HepG2 (cell line): Measurements from ENCODE around the gene ANKRD49. TPM values are rescaled to one million over a fixed set of nuclear protein-coding genes. Genes with fewer than 3 reads are reported as not detected.

Experiments
- ATAC-seq: fragments of 200-7000 bp; cut with Tn5 transposase; 3 replicates; pipeline ENCODE4 v1.9.1; 2020; ENCODE audit warnings: mild to moderate bottlenecking, moderate library complexity
- BruUV-seq: library from RNA; stranded (reverse); fragments of 400-500 nt; replicated peaks from 2 replicates; lab custom pipeline; 2021; lab: Mats Ljungman, UMichigan
- CTCF ChIA-PET: fragments of 300-600 bp; formaldehyde crosslinking; extraction: SDS; loops from one replicate; lab custom pipeline; 2021; ENCODE audit warnings: low total read pairs, inconsistent platforms, low intra/inter-chr PET ratio; lab: Yijun Ruan, JAX
- POLR2A ChIA-PET: fragments of 350-600 bp; sonication (Branson Sonifier 250); formaldehyde crosslinking; loops from one replicate; lab custom pipeline; 2020; ENCODE audit warnings: antibody characterized with exemption, inconsistent platforms; lab: Yijun Ruan, JAX
- DNase-seq: peaks from one replicate; pipeline ENCODE4 v3.0.0-alpha.2; 2015; ENCODE audit warnings: low spot score
- FAIRE-seq: peaks from 3 replicates; lab custom pipeline; 2011; peaks lifted over from hg19 to GRCh38; lab: Jason Lieb, UNC
- H2AFZ ChIP-seq: one replicate; pipeline ENCODE4 v1.6.1; 2011; ENCODE audit warnings: low read length, inconsistent platforms
- H3K27ac ChIP-seq: fragments of 300-600 bp; 3 replicates; pipeline ENCODE4 v1.8.0; 2011; ENCODE audit warnings: mixed run types, mild to moderate bottlenecking, mixed read lengths, low read length, inconsistent platforms; ENCODE audit not compliant: insufficient read depth; ENCODE audit errors: extremely low read length
- H3K27me3 ChIP-seq, 2 experiments: fragments of 200-600 bp in 1 of 2; 2 replicates in 1 of 2; 3 replicates in 1 of 2; pipeline versions ENCODE4 v1.6.0 to v1.8.0; 2011; ENCODE audit warnings: low read length in 2 of 2, mild to moderate bottlenecking in 2 of 2, moderate library complexity in 2 of 2, inconsistent platforms in 1 of 2; ENCODE audit not compliant: insufficient read depth in 2 of 2, control insufficient read depth in 1 of 2
- H3K36me3 ChIP-seq, 2 experiments: fragments of 200-600 bp in 1 of 2; replicated peaks in 1 of 2; 2 replicates in 1 of 2; 3 replicates in 1 of 2; pipeline versions ENCODE4 v1.5.1 to v1.8.0; 2011; ENCODE audit warnings: low read length in 2 of 2, inconsistent platforms in 1 of 2; ENCODE audit not compliant: insufficient read depth in 2 of 2, control insufficient read depth in 1 of 2
- H3K4me1 ChIP-seq: 2 replicates; pipeline ENCODE4 v1.5.1; 2012; ENCODE audit warnings: low read length, inconsistent platforms; ENCODE audit not compliant: insufficient read depth
- H3K4me2 ChIP-seq: 2 replicates; pipeline ENCODE4 v1.6.0; 2011; ENCODE audit warnings: low read depth, low read length, inconsistent platforms
- H3K4me3 ChIP-seq, 3 experiments: fragments of 200-600 bp in 1 of 3; sonication (generic), shearing (Covaris generic) in 1 of 3; replicated peaks in 1 of 3; 2 replicates each; pipeline ENCODE4 v1.5.1; 2011 to 2016; ENCODE audit warnings: low read length in 3 of 3, inconsistent platforms in 2 of 3, low read depth in 2 of 3, mild to moderate bottlenecking in 2 of 3, control low read depth in 1 of 3, mixed read lengths in 1 of 3; ENCODE audit not compliant: insufficient read depth in 1 of 3
- H3K79me2 ChIP-seq: one replicate; pipeline ENCODE4 v1.6.1; 2011; ENCODE audit warnings: low read length, inconsistent platforms; ENCODE audit not compliant: insufficient read depth
- H3K9ac ChIP-seq: 2 replicates; pipeline ENCODE4 v1.6.0; 2011; ENCODE audit warnings: mild to moderate bottlenecking, low read depth, low read length, inconsistent platforms; ENCODE audit not compliant: insufficient read depth
- H3K9me3 ChIP-seq: 2 replicates; pipeline ENCODE4 v1.5.1; 2012; ENCODE audit warnings: mild to moderate bottlenecking, low read length
- H4K20me1 ChIP-seq: 2 replicates; pipeline ENCODE4 v1.6.0; 2011; ENCODE audit warnings: inconsistent platforms, mild to moderate bottlenecking, low read length, moderate library complexity; ENCODE audit not compliant: insufficient read depth
- CCAR2 ChIP-seq: fragments of 200-400 bp; formaldehyde crosslinking; optimal IDR thresholded peaks from 2 replicates; pipeline ENCODE3; 2018; ENCODE audit warnings: low read depth, mild to moderate bottlenecking, low read length, moderate library complexity
- FOSL2 ChIP-seq: sonication (generic); formaldehyde crosslinking; IDR thresholded peaks from 2 replicates; pipeline ENCODE4 v1.4.0; 2020; ENCODE audit warnings: missing genetic modification reagents
- GFI1 ChIP-seq: sonication (generic); formaldehyde crosslinking; IDR thresholded peaks from 2 replicates; pipeline ENCODE4 v1.5.0; 2020; ENCODE audit warnings: missing genetic modification reagents, mild to moderate bottlenecking, borderline replicate concordance
- JUND ChIP-seq: sonication (generic); formaldehyde crosslinking; IDR thresholded peaks from 2 replicates; pipeline ENCODE4 v1.8.0; 2022; ENCODE audit warnings: mild to moderate bottlenecking, missing genetic modification reagents
- POGZ ChIP-seq: sonication (generic); formaldehyde crosslinking; IDR thresholded peaks from 2 replicates; pipeline ENCODE4 v1.4.0; 2020; ENCODE audit warnings: mild to moderate bottlenecking, missing genetic modification reagents
- POLR2A ChIP-seq, 2 experiments: IDR thresholded peaks; 2 replicates each; pipeline ENCODE4 v1.6.1; 2011; ENCODE audit warnings: low read depth in 2 of 2, low read length in 2 of 2, mild to moderate bottlenecking in 1 of 2, moderate library complexity in 1 of 2; ENCODE audit not compliant: insufficient read depth in 1 of 2
- RARA ChIP-seq: IDR thresholded peaks from 2 replicates; pipeline ENCODE4 v1.6.1; 2016; ENCODE audit warnings: missing genetic modification reagents, missing compliant biosample characterization
- TP53 ChIP-seq: sonication (generic); formaldehyde crosslinking; conservative IDR thresholded peaks from 2 replicates; pipeline ENCODE4 v1.4.0; 2020; ENCODE audit warnings: missing genetic modification reagents
- ZFAT ChIP-seq: sonication (generic); formaldehyde crosslinking; conservative IDR thresholded peaks from 2 replicates; pipeline ENCODE4 v1.8.1; 2023; ENCODE audit warnings: missing genetic modification reagents, inconsistent platforms
- ZNF253 ChIP-seq: sonication (generic); formaldehyde crosslinking; IDR thresholded peaks from 2 replicates; pipeline ENCODE4 v1.8.0; 2022; ENCODE audit warnings: mild to moderate bottlenecking, missing genetic modification reagents, borderline replicate concordance
- ZNF547 ChIP-seq: sonication (generic); formaldehyde crosslinking; IDR thresholded peaks from 2 replicates; pipeline ENCODE4 v1.5.1; 2020; ENCODE audit warnings: mild to moderate bottlenecking, missing genetic modification reagents
- ZNF891 ChIP-seq: sonication (generic); formaldehyde crosslinking; IDR thresholded peaks from 2 replicates; pipeline ENCODE4 v1.5.0; 2020; ENCODE audit warnings: mild to moderate bottlenecking, missing genetic modification reagents
- WGBS: methylation state at CpG from one replicate; pipeline ENCODE4 v1.1.6; 2017; ENCODE audit warnings: low lambda C conversion rate; 5-methylcytosine and 5-hydroxymethylcytosine counted together
- in situ Hi-C: cut with HindIII; loops from 2 replicates; pipeline ENCODE4 v1.10.0; 2017; ENCODE audit warnings: low pct_unique_long_range_greater_than_20kb; ENCODE audit not compliant: extremely low pct_ligation_motif_present
- intact Hi-C: fragments of 100-400 bp; cut with micrococcal nuclease; formaldehyde crosslinking; loops from one replicate; pipeline ENCODE4 v1.10.0; 2022; ENCODE audit not compliant: unreplicated experiment
- polyA plus RNA-seq, 8 experiments: library from polyadenylated mRNA; depleted of rRNA in 3 of 8; stranded (reverse) in 7 of 8; unstranded in 1 of 8; fragments of >200 nt; fragmentation: Illumina TruSeq in 4 of 8; extraction: Trizol in 4 of 8; gene quantifications; 2 replicates each; pipeline versions ENCODE4 v1.2.1 to v1.2.3, GENCODE V29; 2011 to 2016; ENCODE audit warnings: low read depth in 4 of 8, missing spikeins in 1 of 8, mixed read lengths in 1 of 8; ENCODE audit not compliant: insufficient read depth in 1 of 8
- total RNA-seq, 5 experiments: library from RNA; depleted of rRNA; stranded (reverse); fragments of >200 nt; fragmentation: Illumina TruSeq; extraction: Trizol; gene quantifications; 2 replicates each; pipeline ENCODE4 v1.2.3, GENCODE V29; 2016; ENCODE audit warnings: low read depth in 1 of 5
- TF ChIP-seq, protein P1 (sequence below): sonication (generic); formaldehyde crosslinking; IDR thresholded peaks from 2 replicates; pipeline ENCODE4 v1.5.0; 2020; ENCODE audit warnings: mild to moderate bottlenecking, missing genetic modification reagents

The ANKRD49 gene
- total and polyA plus RNA-seq, 2 of the 13 experiments (the other 11 are each of a cell fraction or from before 2014, with no cell fraction given) = 14.2 to 14.3 TPM

DNA sequence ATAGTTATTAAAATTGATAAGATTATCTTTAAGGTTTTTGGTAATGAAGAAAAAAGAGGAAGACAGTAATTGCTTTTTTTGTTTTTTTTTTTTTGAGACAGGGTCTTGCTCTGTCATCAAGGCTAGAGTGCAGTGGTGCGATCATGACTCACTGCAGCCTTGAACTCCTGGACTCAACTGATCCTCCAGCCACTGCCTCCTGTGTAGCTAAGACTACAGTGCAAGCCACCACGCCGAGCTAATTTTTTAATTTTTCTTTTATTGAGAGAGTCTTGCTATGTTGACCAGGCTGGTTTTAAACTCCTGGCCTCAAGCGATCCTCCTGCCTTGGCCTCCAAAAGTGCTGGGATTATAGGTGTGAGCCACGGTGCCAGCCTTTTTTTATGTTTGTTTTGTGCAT is 12.7 kb downstream of the ANKRD49 start (continued):
- TF ChIP-seq FOSL2 = peak; percentile 90
- TF ChIP-seq POGZ (CRISPR knock-in tag) = 0 out of 2 replicates have a peak, but pooled peaks have one; percentile 29
- TF ChIP-seq, protein P1, sequence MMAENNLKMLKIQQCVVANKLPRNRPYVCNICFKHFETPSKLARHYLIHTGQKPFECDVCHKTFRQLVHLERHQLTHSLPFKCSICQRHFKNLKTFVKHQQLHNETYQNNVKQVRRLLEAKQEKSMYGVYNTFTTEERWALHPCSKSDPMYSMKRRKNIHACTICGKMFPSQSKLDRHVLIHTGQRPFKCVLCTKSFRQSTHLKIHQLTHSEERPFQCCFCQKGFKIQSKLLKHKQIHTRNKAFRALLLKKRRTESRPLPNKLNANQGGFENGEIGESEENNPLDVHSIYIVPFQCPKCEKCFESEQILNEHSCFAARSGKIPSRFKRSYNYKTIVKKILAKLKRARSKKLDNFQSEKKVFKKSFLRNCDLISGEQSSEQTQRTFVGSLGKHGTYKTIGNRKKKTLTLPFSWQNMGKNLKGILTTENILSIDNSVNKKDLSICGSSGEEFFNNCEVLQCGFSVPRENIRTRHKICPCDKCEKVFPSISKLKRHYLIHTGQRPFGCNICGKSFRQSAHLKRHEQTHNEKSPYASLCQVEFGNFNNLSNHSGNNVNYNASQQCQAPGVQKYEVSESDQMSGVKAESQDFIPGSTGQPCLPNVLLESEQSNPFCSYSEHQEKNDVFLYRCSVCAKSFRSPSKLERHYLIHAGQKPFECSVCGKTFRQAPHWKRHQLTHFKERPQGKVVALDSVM (CRISPR knock-in tag) = peak; percentile 91
- TF ChIP-seq RARA = peak; percentile 22; the same call in 1 of the 2 replicates

DNA sequence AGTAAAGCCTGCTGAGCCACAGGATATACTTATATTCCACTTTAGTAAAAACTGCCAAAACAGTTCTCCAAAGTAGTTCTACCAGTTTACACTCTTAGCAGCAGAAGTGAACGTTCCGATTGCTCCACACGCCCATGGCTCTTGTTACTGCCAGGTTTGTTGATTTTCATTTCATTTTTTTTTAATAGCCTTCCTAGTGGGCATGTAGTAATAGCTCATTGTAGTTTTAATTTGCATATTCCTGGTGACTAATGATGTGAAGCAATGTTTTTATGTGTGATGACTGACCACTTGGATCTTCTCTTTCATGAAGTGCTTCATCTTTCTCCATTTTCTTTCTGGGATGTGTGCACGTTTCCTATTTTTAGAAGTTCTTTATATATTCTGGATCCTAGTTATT is 13.7 kb downstream of the ANKRD49 start:
- ATAC-seq (no peak), DNase-seq (no peak), FAIRE-seq (no peak)
- Histone ChIP-seq H3K79me2 (no peaks in the 10 kb centered on the region), H3K36me3 (no peaks in the 10 kb centered on the region), H2AFZ (peak overlapping the region; percentile 15), H3K27ac (no peak overlapping the region), H4K20me1 (no peaks in the 10 kb centered on the region), H3K9ac (no peak overlapping the region), H3K4me1 (peaks cover 20% of the 10 kb centered on the region), H3K4me2 (no peak overlapping the region), H3K27me3 (peaks cover 0 to 1% of the 10 kb centered on the region in 2 experiments; a peak in 1 of 5 replicates), H3K9me3 (no peaks in the 10 kb centered on the region), H3K4me3 (no peak overlapping the region)
- intact Hi-C loops = no loop called here
- ChIA-PET POLR2A (no interaction called here), CTCF (no interaction called here)
- BruUV-seq = no TSS peak
- in situ Hi-C loops = loop anchor here (10.0 kb wide), 2 partner anchors 333 to 593 kb away; no protein-coding TSS in a partner anchor
- TF ChIP-seq ZNF891 (CRISPR knock-in tag) (no peak), JUND (CRISPR knock-in tag) (no peak), GFI1 (CRISPR knock-in tag) (no peak), ZNF253 (CRISPR knock-in tag) (no peak), ZFAT (no peak), POLR2A (IDR thresholded peaks at IDR 0.05; ENCODE audit: insufficient read depth in 1 of 2, low read depth in 2 of 2, low read length in 2 of 2) (no peak), CCAR2 (no peak), TP53 (CRISPR knock-in tag) (no peak), ZNF547 (no peak)
- WGBS = 40% methylated on average over 4 of the region's 4 CpGs
